ENCODE measurements around the gene ARHGDIG.
"Not testable (repeated sequence)": the region's sequence is repeated elsewhere in the genome, so short reads cannot be mapped to it uniquely, and the experiment has no call there.

ARHGDIG gene

DNA sequence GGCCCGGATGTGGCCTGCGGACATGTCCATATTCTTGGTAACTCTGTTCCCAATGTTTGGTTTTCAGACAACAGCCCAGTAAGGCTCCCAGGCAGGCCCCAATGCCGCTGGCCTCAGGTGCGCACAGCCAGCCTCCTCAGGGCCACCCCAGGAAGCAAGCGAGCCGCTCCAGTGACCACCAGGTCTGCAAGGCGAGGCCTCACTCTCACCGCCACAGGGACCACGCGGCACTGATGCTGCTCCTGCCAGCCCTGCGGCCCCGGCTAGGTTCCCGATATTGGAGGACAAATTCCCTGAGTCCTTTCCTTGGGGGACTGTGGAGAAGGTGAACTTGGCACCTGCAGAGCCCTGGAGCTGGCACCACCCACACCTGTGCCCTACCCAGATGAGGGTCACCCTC lies 21.6 kb downstream of the ARHGDIG start:
- no peak for DNase-seq

DNA sequence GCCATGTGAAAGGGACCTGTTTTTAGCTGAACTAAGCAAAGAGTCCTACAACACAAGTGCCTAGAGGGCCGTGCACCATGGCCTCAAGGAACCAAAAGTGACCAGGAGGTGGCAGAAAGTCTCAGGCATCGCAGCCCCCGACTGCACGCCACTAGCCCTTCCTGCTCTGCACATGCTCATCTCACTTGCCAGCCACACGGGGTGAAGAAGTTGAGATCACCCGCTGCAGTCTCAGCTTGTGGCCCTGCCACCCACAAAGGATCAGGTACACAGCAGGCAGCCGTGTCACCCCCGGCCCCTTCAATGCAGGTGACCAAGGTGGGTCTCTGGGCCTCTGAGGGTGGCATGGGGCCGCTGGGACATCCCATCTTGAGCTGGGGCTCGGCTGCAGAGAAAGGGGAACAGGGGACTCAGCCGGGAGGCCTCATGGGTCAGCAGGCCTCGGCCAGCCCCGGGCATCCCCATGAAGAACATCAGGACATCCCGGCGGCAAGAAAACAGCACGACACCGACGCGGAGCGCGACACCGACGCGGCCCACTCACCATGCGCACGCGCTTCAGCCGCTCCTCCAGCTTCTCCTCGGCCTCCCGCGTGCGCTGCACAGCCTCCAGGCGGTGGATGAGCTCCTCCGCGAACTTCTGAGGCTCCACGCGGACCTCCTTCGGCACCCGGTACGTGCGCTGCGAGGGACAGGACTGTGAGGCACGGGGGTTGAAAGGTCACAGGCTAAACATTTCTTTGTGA lies 23.5 kb downstream of the ARHGDIG start:
- peak in 1 of 5 experiments; percentile 16 for DNase-seq

DNA sequence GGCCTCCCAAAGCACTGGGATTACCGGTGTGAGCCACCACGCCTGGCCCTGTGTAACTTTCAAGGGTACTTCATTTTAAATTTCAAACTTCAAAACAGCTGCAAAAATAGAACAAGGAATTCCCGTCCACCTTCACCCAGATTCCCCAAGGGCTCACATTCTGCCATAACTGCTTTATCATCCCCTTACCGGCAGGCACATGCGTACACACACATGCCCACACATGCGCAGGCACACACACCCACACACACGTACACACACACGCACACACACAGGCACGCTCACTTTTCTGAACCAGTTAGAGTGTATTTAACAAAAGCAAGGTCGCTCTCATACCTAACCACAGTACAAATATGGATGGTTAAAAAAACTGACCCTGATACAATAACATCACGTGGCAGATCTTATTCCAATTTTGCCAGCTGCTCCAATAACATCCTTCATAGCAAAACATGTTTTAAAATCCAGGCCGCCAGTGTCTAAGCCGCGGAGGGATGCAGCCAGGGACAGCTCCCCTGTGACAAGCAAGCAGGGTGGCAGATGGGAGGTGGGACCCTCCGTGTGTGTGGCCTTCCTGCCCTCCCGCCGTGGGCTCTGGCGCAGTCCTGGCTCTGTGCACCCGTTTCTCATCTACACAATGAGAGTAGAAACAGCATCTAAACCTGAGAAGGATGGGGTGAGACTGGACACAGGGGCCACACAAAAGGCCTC lies 25.7 kb downstream of the ARHGDIG start:
- no peak for DNase-seq

GRCh38 chr16:306911-307370 lies 26.6 kb downstream of the ARHGDIG start:
- DNase-seq = no peak

GRCh38 chr16:307691-308312 lies 27.4 kb downstream of the ARHGDIG start:
- no peak for DNase-seq

DNA sequence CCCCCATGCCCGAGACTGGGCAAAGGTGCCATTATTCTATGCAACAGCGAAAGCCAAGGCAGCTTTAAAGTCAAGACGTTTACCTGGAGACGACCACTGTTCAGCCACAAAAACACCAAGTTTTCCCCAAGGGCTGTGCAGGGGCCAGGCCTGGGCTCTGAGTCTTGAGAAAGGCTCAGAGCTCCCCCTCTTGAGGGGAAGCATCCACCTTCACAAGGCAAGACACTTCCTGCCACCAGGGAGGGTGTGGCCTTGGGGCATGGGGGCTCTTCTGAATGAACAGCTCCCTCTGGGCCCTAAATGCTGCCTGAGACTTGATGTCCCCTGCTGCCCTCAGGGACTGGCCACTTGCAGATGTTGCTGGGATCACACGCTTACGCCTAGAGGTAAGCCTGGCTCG lies 29.1 kb downstream of the ARHGDIG start:
- DNase-seq = no peak

- DNase-seq = no peak
Observed at GRCh38 chr16:311725-312124, 31.3 kb downstream of the ARHGDIG start.

GRCh38 chr16:314351-314750 lies 34.0 kb downstream of the ARHGDIG start:
- no peak for DNase-seq

DNA sequence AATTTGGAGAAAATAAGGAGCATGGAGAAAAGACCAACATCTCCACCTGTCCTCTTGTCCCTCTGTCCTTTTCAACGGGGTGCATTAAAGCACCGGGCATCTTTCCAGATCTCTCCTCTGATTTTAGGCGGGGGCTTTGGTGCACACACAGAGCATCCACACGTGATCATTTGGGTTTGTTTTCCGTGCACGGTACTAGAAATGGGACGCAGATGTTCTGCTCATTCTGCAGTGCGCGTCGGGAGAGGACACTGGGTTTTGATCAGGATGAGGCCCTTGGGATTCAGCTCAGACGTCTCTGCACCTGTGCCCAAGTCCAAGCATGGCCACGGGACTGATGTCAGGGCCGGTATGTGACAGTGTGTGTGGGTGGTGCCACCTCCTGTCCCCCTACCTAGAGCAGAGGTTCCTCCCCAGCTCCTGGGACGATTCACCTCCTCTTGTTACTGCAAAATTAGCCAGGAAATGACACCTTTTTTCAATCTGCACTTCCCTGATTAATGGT lies 34.5 kb downstream of the ARHGDIG start:
- no peak for DNase-seq

- no peak for DNase-seq
Observed at GRCh38 chr16:316741-317464, 36.5 kb downstream of the ARHGDIG start.

- peak in 1 of 5 experiments; percentile 81 for DNase-seq
Observed at GRCh38 chr16:317583-317982, 37.2 kb downstream of the ARHGDIG start.

GRCh38 chr16:318628-319027 lies 38.2 kb downstream of the ARHGDIG start:
- no peak for DNase-seq

- DNase-seq = no peak
Observed at GRCh38 chr16:320206-320605, 39.8 kb downstream of the ARHGDIG start.

DNA sequence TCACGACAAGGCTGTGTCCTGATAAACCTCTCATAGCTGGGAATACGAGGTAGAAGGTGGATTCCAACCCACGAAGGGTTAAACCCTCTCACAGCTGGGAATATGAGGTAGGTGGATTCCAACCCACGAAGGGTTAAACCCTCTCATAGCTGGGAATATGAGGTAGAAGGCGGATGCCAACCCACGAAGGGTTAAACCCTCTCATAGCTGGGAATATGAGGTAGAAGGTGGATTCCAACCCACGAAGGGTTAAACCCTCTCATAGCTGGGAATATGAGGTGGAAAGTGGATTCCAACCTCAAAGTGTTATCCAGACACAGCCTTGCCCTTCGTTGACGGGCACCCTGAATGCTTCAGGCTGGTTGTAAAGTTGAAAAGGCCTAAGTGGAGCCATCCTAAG lies 41.1 kb downstream of the ARHGDIG start:
- DNase-seq = no peak

- no peak for DNase-seq
Observed at GRCh38 chr16:322476-323143, 42.2 kb downstream of the ARHGDIG start.

GRCh38 chr16:324201-324450 lies 43.7 kb downstream of the ARHGDIG start:
- DNase-seq = no peak

- DNase-seq = peak; percentile 37 to 95 (median 72)
Observed at GRCh38 chr16:324451-325334, 44.3 kb downstream of the ARHGDIG start.

DNA sequence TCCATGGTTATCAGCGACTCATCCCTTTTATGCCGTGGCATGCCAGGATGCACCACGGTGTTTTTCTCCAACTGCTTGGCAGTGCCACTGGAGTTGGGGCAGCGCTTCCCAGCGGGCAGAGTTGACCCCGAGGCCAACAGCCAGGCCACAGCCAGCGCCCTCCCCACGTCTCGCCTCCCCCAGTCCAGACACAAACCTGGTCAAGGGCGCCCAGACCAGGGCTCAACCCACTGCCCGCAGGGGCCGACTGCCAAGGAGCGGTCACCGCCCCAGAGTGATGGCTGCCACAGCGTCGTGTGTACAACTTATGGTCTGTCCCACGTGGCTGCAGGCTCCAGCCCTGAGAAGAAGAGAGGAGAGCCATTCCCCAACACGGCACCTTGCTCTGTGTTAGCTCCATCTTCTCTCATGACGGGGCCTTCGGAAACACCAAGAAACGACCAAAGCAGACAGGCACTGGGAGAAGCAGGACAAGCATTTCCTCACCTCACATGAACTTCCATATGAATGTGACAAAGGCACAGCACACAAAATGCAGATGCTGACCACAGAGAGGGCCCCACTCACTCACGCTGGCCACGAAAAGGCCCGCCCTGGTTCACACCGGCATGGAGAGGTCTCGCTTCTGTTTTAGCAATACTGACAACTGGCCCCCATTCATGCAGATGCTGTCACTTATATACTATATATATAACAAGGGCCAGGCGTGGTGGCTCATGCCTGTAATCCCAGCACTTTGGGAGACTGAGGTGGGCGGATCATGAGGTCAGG lies 45.2 kb downstream of the ARHGDIG start:
- no peak for DNase-seq

- DNase-seq = no peak
Observed at GRCh38 chr16:330741-331140, 50.4 kb downstream of the ARHGDIG start.

DNA sequence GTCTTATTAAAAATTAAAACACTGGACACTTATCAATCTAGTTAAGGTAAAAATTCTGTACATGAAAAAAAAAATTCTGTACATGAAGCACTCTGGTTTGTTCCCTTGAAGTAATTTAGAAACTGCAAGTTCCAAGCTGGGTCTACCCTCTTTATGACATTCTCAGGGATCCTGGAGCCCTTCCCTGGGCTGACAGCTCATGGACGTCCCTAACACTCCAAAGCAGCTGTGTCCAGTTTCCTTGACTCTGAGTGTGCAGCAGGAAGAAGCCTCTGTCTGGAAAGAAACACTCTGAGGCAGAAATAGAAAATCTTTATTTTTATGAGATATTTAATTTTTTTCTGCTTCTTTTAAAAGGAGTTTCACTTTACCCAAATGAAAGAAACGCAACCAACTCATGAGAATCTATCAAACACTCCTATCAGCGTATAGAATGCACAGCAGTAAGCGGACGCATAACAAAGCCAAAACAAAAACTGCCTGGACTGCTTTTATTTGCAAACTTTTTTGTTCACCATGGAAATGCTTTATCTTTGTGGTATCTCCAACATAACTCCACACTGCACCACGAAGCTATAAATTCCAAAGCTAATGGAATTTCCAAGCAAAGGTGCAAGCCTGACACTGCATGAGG lies 50.9 kb downstream of the ARHGDIG start:
- DNase-seq = not testable (repeated sequence)
